NCI-H1436 (cell line): ENCODE measurements around the gene SUPT3H.

Experiments
- DNase-seq: peaks from one replicate; lab custom pipeline; 2025; lab: John Stamatoyannopoulos, UW

SUPT3H gene

GRCh38 chr6:45002390-45003105 is 375.2 kb downstream of the SUPT3H start:
- DNase-seq: no peak

- no peak for DNase-seq
Measured at GRCh38 chr6:45001663-45002062, 376.1 kb downstream of the SUPT3H start.

GRCh38 chr6:45000833-45001232 is 376.9 kb downstream of the SUPT3H start:
- no peak for DNase-seq

GRCh38 chr6:44999066-44999465 is 378.7 kb downstream of the SUPT3H start:
- no peak for DNase-seq

GRCh38 chr6:44995486-44996132 is 382.1 kb downstream of the SUPT3H start:
- no peak for DNase-seq

- DNase-seq: no peak
Measured at GRCh38 chr6:44989391-44989790, 388.3 kb downstream of the SUPT3H start.

GRCh38 chr6:44985006-44985405 is 392.7 kb downstream of the SUPT3H start:
- DNase-seq: no peak

- no peak for DNase-seq
Measured at GRCh38 chr6:44983467-44984365, 394.0 kb downstream of the SUPT3H start.

GRCh38 chr6:44980841-44981240 is 396.9 kb downstream of the SUPT3H start:
- no peak for DNase-seq

- DNase-seq: no peak
Measured at GRCh38 chr6:44976677-44977641, 400.8 kb downstream of the SUPT3H start.

GRCh38 chr6:44974511-44974910 is 403.2 kb downstream of the SUPT3H start:
- no peak for DNase-seq

GRCh38 chr6:44972709-44973108 is 405.0 kb downstream of the SUPT3H start:
- no peak for DNase-seq

GRCh38 chr6:44969446-44970185 is 408.1 kb downstream of the SUPT3H start:
- no peak for DNase-seq

GRCh38 chr6:44967481-44967880 is 410.3 kb downstream of the SUPT3H start:
- DNase-seq: no peak

- DNase-seq: no peak
Measured at GRCh38 chr6:44966449-44967092, 411.2 kb downstream of the SUPT3H start.

- DNase-seq: no peak
Measured at GRCh38 chr6:44965708-44966107, 412.0 kb downstream of the SUPT3H start.

GRCh38 chr6:44960898-44961297 is 416.8 kb downstream of the SUPT3H start:
- no peak for DNase-seq

GRCh38 chr6:44959651-44960050 is 418.1 kb downstream of the SUPT3H start:
- DNase-seq: no peak

GRCh38 chr6:44957156-44957555 is 420.6 kb downstream of the SUPT3H start:
- DNase-seq: no peak

- no peak for DNase-seq
Measured at GRCh38 chr6:44956396-44956795, 421.3 kb downstream of the SUPT3H start.
